H9 (cell line): ENCODE measurements around the gene C10orf62. TPM values are rescaled to one million over a fixed set of nuclear protein-coding genes. Genes with fewer than 3 reads are reported as not detected.

Experiments
- DNase-seq: peaks from one replicate; pipeline ENCODE4 v3.0.0-alpha.2; 2017
- H2AFZ ChIP-seq: one replicate; pipeline ENCODE4 v1.6.1; 2013; ENCODE audit warnings: mild to moderate bottlenecking, low read length, control low read depth, moderate library complexity
- H2AK5ac ChIP-seq: 2 replicates; pipeline ENCODE4 v1.6.1; 2013; ENCODE audit warnings: low read length, control low read depth, mixed read lengths; ENCODE audit not compliant: insufficient read length
- H2BK120ac ChIP-seq: one replicate; pipeline ENCODE4 v1.6.1; 2013; ENCODE audit warnings: low read depth, mild to moderate bottlenecking, low read length, control low read depth, inconsistent platforms; ENCODE audit not compliant: poor library complexity, severe bottlenecking
- H2BK12ac ChIP-seq: 2 replicates; pipeline ENCODE4 v1.6.1; 2013; ENCODE audit warnings: low read length, control low read depth, mixed read lengths, low read depth; ENCODE audit not compliant: insufficient read length
- H2BK15ac ChIP-seq: 2 replicates; pipeline ENCODE4 v1.6.1; 2013; ENCODE audit warnings: low read depth, low read length, control low read depth
- H2BK20ac ChIP-seq: one replicate; pipeline ENCODE4 v1.6.1; 2013; ENCODE audit warnings: low read depth, mild to moderate bottlenecking, low read length, control low read depth, inconsistent platforms; ENCODE audit not compliant: poor library complexity, severe bottlenecking
- H2BK5ac ChIP-seq: 2 replicates; pipeline ENCODE4 v1.6.1; 2013; ENCODE audit warnings: low read length, control low read depth, mixed read lengths; ENCODE audit not compliant: insufficient read length
- H3K14ac ChIP-seq: 2 replicates; pipeline ENCODE4 v1.6.1; 2013; ENCODE audit warnings: low read length, control low read depth; ENCODE audit not compliant: insufficient read depth
- H3K18ac ChIP-seq: 2 replicates; pipeline ENCODE4 v1.6.1; 2013; ENCODE audit warnings: low read depth, mild to moderate bottlenecking, mixed read lengths, low read length, control low read depth; ENCODE audit not compliant: insufficient read length
- H3K23ac ChIP-seq: 2 replicates; pipeline ENCODE4 v1.6.1; 2013; ENCODE audit warnings: low read length, control low read depth, mixed read lengths, low read depth; ENCODE audit not compliant: insufficient read length
- H3K23me2 ChIP-seq: 2 replicates; pipeline ENCODE4 v1.6.1; 2013; ENCODE audit warnings: low read depth, mild to moderate bottlenecking, mixed read lengths, low read length, control low read depth; ENCODE audit not compliant: insufficient read length, poor library complexity, severe bottlenecking
- H3K27ac ChIP-seq: 2 replicates; pipeline ENCODE4 v1.5.1; 2013; ENCODE audit warnings: low read length, control low read depth, mixed read lengths, low read depth; ENCODE audit not compliant: insufficient read length
- H3K27me3 ChIP-seq: 2 replicates; pipeline ENCODE4 v1.6.1; 2013; ENCODE audit warnings: low read length, control low read depth, inconsistent platforms; ENCODE audit not compliant: insufficient read depth
- H3K4ac ChIP-seq: 2 replicates; pipeline ENCODE4 v1.6.1; 2013; ENCODE audit warnings: low read depth, mild to moderate bottlenecking, control low read depth, inconsistent platforms, low read length, moderate library complexity
- H3K4me1 ChIP-seq: 2 replicates; pipeline ENCODE4 v1.6.1; 2013; ENCODE audit warnings: low read length, control low read depth, inconsistent platforms; ENCODE audit not compliant: insufficient read depth
- H3K4me2 ChIP-seq: 2 replicates; pipeline ENCODE4 v1.6.1; 2013; ENCODE audit warnings: low read length, control low read depth, mixed read lengths; ENCODE audit not compliant: insufficient read length, insufficient read depth
- H3K56ac ChIP-seq: 2 replicates; pipeline ENCODE4 v1.6.1; 2013; ENCODE audit warnings: low read depth, mild to moderate bottlenecking, mixed read lengths, low read length, control low read depth; ENCODE audit not compliant: insufficient read length
- H3K79me1 ChIP-seq: 2 replicates; pipeline ENCODE4 v1.6.1; 2013; ENCODE audit warnings: low read depth, mild to moderate bottlenecking, moderate library complexity, low read length, control low read depth, inconsistent platforms; ENCODE audit not compliant: insufficient read depth, poor library complexity, severe bottlenecking
- H3K79me2 ChIP-seq: 2 replicates; pipeline ENCODE4 v1.6.1; 2013; ENCODE audit warnings: low read length, control low read depth, inconsistent platforms; ENCODE audit not compliant: insufficient read depth
- H3K9ac ChIP-seq: 2 replicates; pipeline ENCODE4 v1.6.1; 2013; ENCODE audit warnings: low read length, control low read depth, mixed read lengths; ENCODE audit not compliant: insufficient read length; ENCODE audit errors: extremely low read depth
- H3K9me3 ChIP-seq: one replicate; pipeline ENCODE4 v1.6.1; 2013; ENCODE audit warnings: low read depth, low read length, inconsistent platforms; ENCODE audit not compliant: control insufficient read depth
- H3T11ph ChIP-seq: one replicate; pipeline ENCODE4 v1.6.1; 2013; ENCODE audit warnings: mild to moderate bottlenecking, low read length, control low read depth, inconsistent platforms
- H4K20me1 ChIP-seq: one replicate; pipeline ENCODE4 v1.6.1; 2013; ENCODE audit not compliant: control insufficient read depth, insufficient read length, insufficient read depth
- H4K5ac ChIP-seq: 2 replicates; pipeline ENCODE4 v1.6.1; 2013; ENCODE audit warnings: low read depth, mild to moderate bottlenecking, mixed read lengths, low read length, control low read depth; ENCODE audit not compliant: insufficient read length
- H4K8ac ChIP-seq: replicated peaks from 2 replicates; pipeline ENCODE4 v1.6.1; 2013; ENCODE audit warnings: low read length, control low read depth, mixed read lengths, low read depth; ENCODE audit not compliant: insufficient read length
- H4K91ac ChIP-seq: 2 replicates; pipeline ENCODE4 v1.6.1; 2013; ENCODE audit warnings: low read depth, mild to moderate bottlenecking, moderate library complexity, mixed read lengths, low read length, control low read depth; ENCODE audit not compliant: insufficient read length
- H3K27ac Mint-ChIP-seq, 3 experiments: 2 replicates in 2 of 3; 3 replicates in 1 of 3; pipeline ENCODE4 v1.8.0; 2020 to 2021; ENCODE audit warnings: mixed read lengths in 3 of 3, mild to moderate bottlenecking in 1 of 3, moderate library complexity in 1 of 3
- H3K27me3 Mint-ChIP-seq: 2 replicates; pipeline ENCODE4 v1.8.0; 2021; ENCODE audit warnings: low read depth, mild to moderate bottlenecking, moderate library complexity, mixed read lengths
- H3K36me3 Mint-ChIP-seq, 3 experiments: 2 replicates in 2 of 3; 3 replicates in 1 of 3; pipeline ENCODE4 v1.8.0; 2020 to 2021; ENCODE audit warnings: low read depth in 3 of 3, mixed read lengths in 3 of 3; ENCODE audit not compliant: insufficient read depth in 1 of 3
- H3K4me1 Mint-ChIP-seq, 2 experiments: 2 replicates each; pipeline ENCODE4 v1.8.0; 2020; ENCODE audit warnings: mixed read lengths in 2 of 2
- H3K4me3 Mint-ChIP-seq, 2 experiments: 2 replicates in 1 of 2; 3 replicates in 1 of 2; pipeline ENCODE4 v1.8.0; 2020 to 2021; ENCODE audit warnings: mild to moderate bottlenecking in 2 of 2, mixed read lengths in 2 of 2, moderate library complexity in 1 of 2
- H3K9me3 Mint-ChIP-seq, 2 experiments: 2 replicates in 1 of 2; 3 replicates in 1 of 2; pipeline ENCODE4 v1.8.0; 2020; ENCODE audit warnings: mild to moderate bottlenecking in 2 of 2, mixed read lengths in 2 of 2, moderate library complexity in 1 of 2
- CTCF ChIP-seq: fragments of 200-600 bp; sonication (generic); conservative IDR thresholded peaks from 3 replicates; pipeline ENCODE4 v1.8.0; 2021; ENCODE audit warnings: antibody characterized with exemption, mild to moderate bottlenecking
- WGBS: extraction: QIAGEN DNeasy Blood & Tissue Kit; methylation state at CpG from one replicate; pipeline ENCODE4 v1.1.7; 2013; ENCODE audit warnings: missing lambda C conversion rate, low lambda C conversion rate, mixed read lengths; ENCODE audit not compliant: insufficient read length; ENCODE audit errors: extremely low coverage; 5-methylcytosine and 5-hydroxymethylcytosine counted together
- total RNA-seq: library from RNA; stranded (reverse); gene quantifications from 2 replicates; pipeline ENCODE4 v1.2.1, GENCODE V29; 2021

Gene C10orf62
- total RNA-seq, 1 experiment from 2014 or later = 0.31 TPM

GRCh38 chr10:97547962-97548361, 41.6 kb upstream of the C10orf62 start:
- Mint-ChIP-seq H3K4me3 (no peak overlapping the region), H3K27me3 (no peaks in the 10 kb centered on the region), H3K4me1 (peaks cover 32 to 44% of the 10 kb centered on the region in 2 experiments), H3K9me3 (no peaks in the 10 kb centered on the region), H3K36me3 (no peaks in the 10 kb centered on the region; a peak in 1 of 7 replicates), H3K27ac (peak overlapping the region in 2 of 3 experiments; percentile 22 to 28; a peak in 1 of 7 replicates)
- WGBS = no CpG with 5 or more reads among the region's 4 CpGs
- Histone ChIP-seq H4K20me1 (no peaks in the 10 kb centered on the region), H3K27ac (no peak overlapping the region), H3K27me3 (no peaks in the 10 kb centered on the region), H2BK20ac (no peak overlapping the region), H2BK12ac (no peak overlapping the region), H4K5ac (no peak overlapping the region), H2BK5ac (no peak overlapping the region), H2BK120ac (no peak overlapping the region), H3K18ac (no peak overlapping the region), H3K23me2 (no peaks in the 10 kb centered on the region), H3K79me2 (no peaks in the 10 kb centered on the region; the same call in 1 of the 2 replicates), H3K56ac (no peak overlapping the region), H4K91ac (no peak overlapping the region), H4K8ac (no peak overlapping the region), H3K23ac (no peak overlapping the region), H3K79me1 (no peaks in the 10 kb centered on the region), H3K4me1 (peaks cover 5% of the 10 kb centered on the region; the same call in 1 of the 2 replicates), H3K9ac (no peak overlapping the region), H3K9me3 (no peaks in the 10 kb centered on the region), H3K4ac (no peak overlapping the region), H3T11ph (no peak overlapping the region), H2BK15ac (no peak overlapping the region), H3K14ac (no peak overlapping the region), H3K4me2 (no peak overlapping the region), H2AK5ac (no peak overlapping the region), H2AFZ (no peak overlapping the region)
- no peak for DNase-seq
- no peak for TF ChIP-seq CTCF
